Cardiac septum (tissue), 1 donor: Measurements from ENCODE around the gene KNDC1. TPM values are rescaled to one million over a fixed set of nuclear protein-coding genes. Genes with fewer than 3 reads are reported as not detected.

Experiments used
- microRNA-seq: library from miRNA; unstranded; fragments of <30 nt; microRNA quantifications from one replicate; pipeline ENCODE4 v1.2.0, GENCODE V29; 2020
- total RNA-seq: library from RNA; stranded (reverse); fragmentation: NEBNext Ultra II Directional; extraction: Animal tissue kit (Norgen Biotek cat#: 25700); gene quantifications from one replicate; pipeline ENCODE4 v1.2.1, GENCODE V29; 2021
- donor health status: DM: no; HTN: no; CAD: no.

The KNDC1 gene
- total RNA-seq, 1 donor from 2014 or later: 0.05 TPM

Small RNA genes within 50 kb of the gene (microRNA-seq; reads per million reads assigned to microRNA genes)
- gene MIR202: 3.6 reads per million

Other genes with a start within 250 kb of the KNDC1 start
- 0.94 TPM for gene CFAP46, start 217.6 kb upstream of the KNDC1 start, total RNA-seq
- gene ADGRA1, start 72.3 kb upstream of the KNDC1 start, total RNA-seq: 0.19 TPM
- not detected for gene UTF1, start 70.0 kb downstream of the KNDC1 start, total RNA-seq
- gene VENTX, start 77.6 kb downstream of the KNDC1 start, total RNA-seq: 0.40 TPM
- gene ADAM8, start 116.6 kb downstream of the KNDC1 start, total RNA-seq: 4.3 TPM
- gene TUBGCP2, start 148.7 kb downstream of the KNDC1 start, total RNA-seq: 39.4 TPM
- 34.4 TPM for gene ZNF511, start 148.7 kb downstream of the KNDC1 start, total RNA-seq
- not detected for gene CALY, start 176.7 kb downstream of the KNDC1 start, total RNA-seq
- gene PRAP1, start 187.2 kb downstream of the KNDC1 start, total RNA-seq: not detected
- 6.1 TPM for gene FUOM, start 197.8 kb downstream of the KNDC1 start, total RNA-seq
- gene ECHS1, start 213.1 kb downstream of the KNDC1 start, total RNA-seq: 152 TPM
- 2.9 TPM for gene PAOX, start 219.0 kb downstream of the KNDC1 start, total RNA-seq
- gene MTG1, start 233.9 kb downstream of the KNDC1 start, total RNA-seq: 21.6 TPM